DOHH2 (cell line): ENCODE results near the gene C2CD4D.
A peak's percentile ranks its signal among the peaks of the same experiment; 100 is the strongest.

Source experiments
- H3F3A ChIP-seq: fragments of 200-600 bp; sonication (generic), shearing (Covaris generic); 2 replicates; pipeline ENCODE4 v1.6.0; 2016; ENCODE audit warnings: antibody characterized with exemption, mild to moderate bottlenecking; ENCODE audit not compliant: control insufficient read depth, insufficient read depth
- H3K27ac ChIP-seq: fragments of 200-600 bp; sonication (generic); 2 replicates; pipeline ENCODE4 v1.5.1; 2014; ENCODE audit warnings: low read depth, mild to moderate bottlenecking, low read length, moderate library complexity
- H3K27me3 ChIP-seq: fragments of 200-600 bp; sonication (generic); 2 replicates; pipeline ENCODE4 v1.6.1; 2014; ENCODE audit warnings: mild to moderate bottlenecking, low read length, mixed read lengths; ENCODE audit not compliant: control insufficient read depth
- H3K36me3 ChIP-seq: fragments of 200-600 bp; sonication (generic); 2 replicates; pipeline ENCODE4 v1.6.1; 2014; ENCODE audit warnings: mild to moderate bottlenecking, low read length, moderate library complexity, mixed read lengths; ENCODE audit not compliant: control insufficient read depth
- H3K4me1 ChIP-seq: fragments of 200-600 bp; sonication (generic); 2 replicates; pipeline ENCODE4 v1.6.1; 2014; ENCODE audit warnings: mild to moderate bottlenecking, low read length, mixed read lengths; ENCODE audit not compliant: control insufficient read depth
- H3K4me2 ChIP-seq: fragments of 200-600 bp; sonication (generic); 2 replicates; pipeline ENCODE4 v1.6.0; 2014; ENCODE audit warnings: mild to moderate bottlenecking, low read length, moderate library complexity
- H3K4me3 ChIP-seq: fragments of 200-600 bp; sonication (generic); 2 replicates; pipeline ENCODE4 v1.5.1; 2014; ENCODE audit warnings: mild to moderate bottlenecking, low read length, mixed read lengths
- H3K79me2 ChIP-seq: fragments of 200-600 bp; sonication (generic); 2 replicates; pipeline ENCODE4 v1.6.1; 2014; ENCODE audit warnings: mild to moderate bottlenecking, low read length, mixed read lengths; ENCODE audit not compliant: control insufficient read depth
- H3K9me2 ChIP-seq: fragments of 200-600 bp; sonication (generic); replicated peaks from 2 replicates; pipeline ENCODE4 v1.6.1; 2014; ENCODE audit warnings: mild to moderate bottlenecking, low read length, mixed read lengths; ENCODE audit not compliant: control insufficient read depth
- H3K9me3 ChIP-seq: fragments of 200-600 bp; sonication (generic); 2 replicates; pipeline ENCODE4 v1.6.1; 2014; ENCODE audit warnings: antibody characterized with exemption, low read length, mixed read lengths; ENCODE audit not compliant: control insufficient read depth, insufficient read depth
- H4K20me1 ChIP-seq: fragments of 200-600 bp; sonication (generic); 2 replicates; pipeline ENCODE4 v1.6.0; 2014; ENCODE audit warnings: low read depth, mild to moderate bottlenecking, antibody characterized with exemption, low read length, moderate library complexity; ENCODE audit not compliant: control insufficient read depth, insufficient read depth
- CTCF ChIP-seq: fragments of 200-600 bp; sonication (generic); IDR thresholded peaks from one replicate; pipeline ENCODE4 v1.5.1; 2014; ENCODE audit warnings: antibody characterized with exemption, mild to moderate bottlenecking, low read depth, low read length; ENCODE audit not compliant: poor library complexity, severe bottlenecking
- EZH2phosphoT487 ChIP-seq: fragments of 200-600 bp; sonication (generic); IDR thresholded peaks from 2 replicates; pipeline ENCODE4 v1.6.1; 2017; ENCODE audit warnings: borderline replicate concordance, mild to moderate bottlenecking, antibody characterized with exemption, low read length, moderate library complexity, mixed read lengths

Gene C2CD4D

GRCh38 chr1:151799179-151800022 lies 40.2 kb downstream of the C2CD4D start:
- Histone ChIP-seq H3K27ac (no peak overlapping the region), H4K20me1 (no peaks in the 10 kb centered on the region), H3K4me2 (no peak overlapping the region), H3K79me2 (no peaks in the 10 kb centered on the region), H3K9me2 (no peaks in the 10 kb centered on the region), H3K36me3 (no peaks in the 10 kb centered on the region), H3K27me3 (peaks cover 20% of the 10 kb centered on the region), H3K9me3 (no peaks in the 10 kb centered on the region), H3K4me3 (no peak overlapping the region), H3F3A (no peaks in the 10 kb centered on the region), H3K4me1 (peaks cover 6% of the 10 kb centered on the region)
- TF ChIP-seq EZH2phosphoT487 (no peak), CTCF (no peak)

GRCh38 chr1:151798571-151798970 lies 41.0 kb downstream of the C2CD4D start:
- no peaks in the 10 kb centered on the region for H3K9me2 ChIP-seq
- no peaks in the 10 kb centered on the region for H3K4me1 ChIP-seq
- peaks cover 17% of the 10 kb centered on the region for H3K27me3 ChIP-seq
- no peaks in the 10 kb centered on the region for H3K9me3 ChIP-seq
- H3K4me2 ChIP-seq, result no peak overlapping the region
- H3F3A ChIP-seq, result no peaks in the 10 kb centered on the region
- H3K79me2 ChIP-seq, result no peaks in the 10 kb centered on the region
- H3K4me3 ChIP-seq, result no peak overlapping the region
- TF ChIP-seq EZH2phosphoT487 (no peak), CTCF (no peak)
- no peaks in the 10 kb centered on the region for H3K36me3 ChIP-seq
- no peak overlapping the region for H3K27ac ChIP-seq
- H4K20me1 ChIP-seq, result no peaks in the 10 kb centered on the region

- H3K4me2 ChIP-seq, result peak overlapping the region; percentile 92
- H3K36me3 ChIP-seq, result no peaks in the 10 kb centered on the region
- 0 out of 2 replicates have a peak, but pooled peaks cover 4% of the 10 kb centered on the region for H3F3A ChIP-seq
- H3K4me1 ChIP-seq, result peaks cover 19% of the 10 kb centered on the region
- no peaks in the 10 kb centered on the region; the same call in 1 of the 2 replicates for H3K27me3 ChIP-seq
- TF ChIP-seq EZH2phosphoT487, result no peak
- no peak for TF ChIP-seq CTCF
- no peaks in the 10 kb centered on the region for H4K20me1 ChIP-seq
- peak overlapping the region; percentile 97 for H3K4me3 ChIP-seq
- H3K27ac ChIP-seq, result no peak overlapping the region
- no peaks in the 10 kb centered on the region for H3K9me3 ChIP-seq
- H3K79me2 ChIP-seq, result no peaks in the 10 kb centered on the region
- no peaks in the 10 kb centered on the region for H3K9me2 ChIP-seq
Measured at GRCh38 chr1:151790940-151791651, 48.5 kb downstream of the C2CD4D start.
